GM18499 (cell line): Measurements from ENCODE around the gene UMOD.

ENCODE experiments used
- ATAC-seq: cut with Tn5 transposase; IDR thresholded peaks from one replicate; pipeline ENCODE4 v1.9.1; 2021; ENCODE audit warnings: moderate number of reproducible peaks; ENCODE audit not compliant: insufficient read depth, unreplicated experiment

Gene UMOD

GRCh38 chr16:20352615-20353014 is at the start of gene UMOD:
Gene UMOD, minus strand, starts transcription at chr16:20352715. Its CDS starts 1,978 bp downstream, at chr16:20350737.
- ATAC-seq: no peak

- no peak for ATAC-seq
Observed at GRCh38 chr16:20401475-20402016, 49.0 kb upstream of the UMOD start.

- no peak for ATAC-seq
Observed at GRCh38 chr16:20401066-20401465, 48.6 kb upstream of the UMOD start.

- no peak for ATAC-seq
Observed at GRCh38 chr16:20399185-20399584, 46.7 kb upstream of the UMOD start.

GRCh38 chr16:20398603-20399002 is 46.1 kb upstream of the UMOD start:
- no peak for ATAC-seq

- no peak for ATAC-seq
Observed at GRCh38 chr16:20397468-20398074, 45.1 kb upstream of the UMOD start.

- ATAC-seq: no peak
Observed at GRCh38 chr16:20396846-20397467, 44.4 kb upstream of the UMOD start.

GRCh38 chr16:20395946-20396345 is 43.4 kb upstream of the UMOD start:
- no peak for ATAC-seq

GRCh38 chr16:20393801-20394577 is 41.5 kb upstream of the UMOD start:
- ATAC-seq: no peak

- ATAC-seq: no peak
Observed at GRCh38 chr16:20391045-20391444, 38.5 kb upstream of the UMOD start.

- ATAC-seq: no peak
Observed at GRCh38 chr16:20388854-20389253, 36.3 kb upstream of the UMOD start.

GRCh38 chr16:20387978-20388377 is 35.5 kb upstream of the UMOD start:
- no peak for ATAC-seq

- no peak for ATAC-seq
Observed at GRCh38 chr16:20385844-20386832, 33.6 kb upstream of the UMOD start.

GRCh38 chr16:20383106-20384029 is 30.9 kb upstream of the UMOD start:
- ATAC-seq: no peak

- no peak for ATAC-seq
Observed at GRCh38 chr16:20382202-20382948, 29.9 kb upstream of the UMOD start.

- ATAC-seq: no peak
Observed at GRCh38 chr16:20380782-20381181, 28.3 kb upstream of the UMOD start.

GRCh38 chr16:20377181-20377580 is 24.7 kb upstream of the UMOD start:
- no peak for ATAC-seq

- no peak for ATAC-seq
Observed at GRCh38 chr16:20372701-20373100, 20.2 kb upstream of the UMOD start.
